GM21619 (cell line): ENCODE results near the gene ZCCHC8.
"Not testable (repeated sequence)": the region's sequence is repeated elsewhere in the genome, so short reads cannot be mapped to it uniquely, and the experiment has no call there.

Source experiments
- ATAC-seq: cut with Tn5 transposase; IDR thresholded peaks from one replicate; pipeline ENCODE4 v1.9.1; 2021; ENCODE audit not compliant: unreplicated experiment

Gene ZCCHC8

DNA sequence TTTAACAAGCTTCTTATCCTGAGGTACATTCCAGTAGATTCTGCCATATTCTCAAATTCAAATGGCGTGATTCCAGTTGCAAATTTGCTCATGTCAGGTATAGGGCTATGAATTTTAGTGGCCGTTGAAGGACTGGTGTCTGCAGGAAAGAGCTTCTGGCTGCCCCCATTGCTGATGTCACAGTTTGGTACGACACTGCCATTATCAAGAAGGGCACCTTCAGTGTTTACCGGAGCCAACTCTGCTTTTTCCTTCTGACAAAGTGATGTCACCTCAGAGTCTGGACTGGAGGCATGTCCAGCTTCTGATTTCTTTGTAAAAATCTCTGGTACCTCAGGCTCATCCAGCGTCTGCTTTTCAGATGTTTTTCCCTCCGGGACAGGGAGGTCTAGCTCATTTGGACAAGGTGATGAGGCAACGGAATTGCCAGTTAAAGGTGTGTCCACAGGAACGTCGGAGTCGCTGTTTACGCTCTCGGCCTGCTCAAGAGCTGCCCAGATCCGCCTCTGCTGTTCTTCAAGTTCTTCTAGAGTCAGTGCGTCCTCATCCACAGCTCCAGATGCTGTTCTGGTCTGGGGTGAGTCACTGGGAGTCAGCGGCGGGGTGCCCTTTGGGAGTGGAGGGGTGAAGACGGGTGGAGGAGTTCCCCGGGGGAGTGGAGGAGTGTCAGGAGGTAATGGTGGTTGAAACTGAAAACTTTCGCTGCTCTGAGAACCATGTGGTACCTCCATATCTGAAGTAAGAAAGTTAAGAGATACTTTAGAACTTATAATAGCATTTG is 27.0 kb downstream of the ZCCHC8 start:
- ATAC-seq, result peak; percentile 60

DNA sequence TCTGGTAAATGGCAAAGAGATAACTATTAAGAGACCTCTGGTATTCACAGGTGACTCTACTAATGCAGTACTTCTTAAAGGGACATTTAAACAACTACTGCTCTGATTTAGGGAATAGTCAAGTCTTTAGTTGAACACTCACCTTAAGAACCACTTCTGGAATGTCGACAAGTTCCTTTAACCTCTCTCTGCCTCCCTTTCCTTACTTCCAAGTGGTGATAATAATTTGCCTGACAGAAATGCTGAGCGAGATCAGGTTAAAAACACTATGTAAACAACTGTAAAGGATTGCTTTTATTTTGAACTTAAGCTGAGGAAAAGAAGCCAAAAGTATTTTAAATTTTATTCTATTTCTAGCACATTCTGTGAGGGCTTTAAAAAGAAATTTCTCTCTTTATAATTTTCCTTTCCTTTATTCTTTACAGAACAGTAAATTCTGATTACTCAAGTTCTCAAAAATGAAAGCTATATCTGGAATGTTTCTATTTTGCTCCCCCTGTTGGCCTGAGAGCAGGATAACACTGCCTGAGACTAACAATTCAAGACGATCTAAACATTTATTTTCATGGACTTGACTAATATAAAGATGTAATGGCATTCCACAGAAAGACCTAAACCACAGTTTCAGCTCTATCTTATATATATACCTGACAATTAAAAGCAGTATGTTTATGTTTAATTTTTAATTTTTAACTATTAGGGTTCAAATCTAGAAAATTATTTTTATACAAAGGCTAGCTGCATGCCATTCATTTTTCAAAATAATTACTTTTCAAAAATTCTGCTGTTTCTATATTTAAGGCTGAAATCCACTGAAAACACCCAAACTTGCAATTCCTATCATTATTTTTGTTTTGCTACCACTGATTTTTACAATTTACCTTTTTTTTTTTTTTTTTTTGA is 29.2 kb downstream of the ZCCHC8 start:
- no peak for ATAC-seq

DNA sequence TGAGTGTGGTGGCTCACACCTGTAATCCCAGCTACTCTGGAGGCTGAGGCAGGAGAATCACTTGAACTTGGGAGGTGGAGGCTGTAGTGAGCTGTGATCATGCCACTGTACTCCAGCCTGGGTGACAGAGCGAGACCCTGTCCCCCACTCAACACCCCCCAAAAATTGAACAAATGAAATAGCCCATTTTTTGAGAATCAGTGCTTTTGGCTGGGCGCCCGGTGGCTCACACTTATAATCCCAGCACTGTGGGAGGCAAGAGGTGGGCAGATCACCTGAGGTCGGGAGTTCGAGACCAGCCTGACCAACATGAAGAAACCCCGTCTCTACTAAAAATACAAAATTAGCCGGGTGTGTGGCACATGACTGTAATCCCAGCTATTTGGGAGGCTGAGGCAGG is 30.2 kb downstream of the ZCCHC8 start:
- not testable (repeated sequence) for ATAC-seq

DNA sequence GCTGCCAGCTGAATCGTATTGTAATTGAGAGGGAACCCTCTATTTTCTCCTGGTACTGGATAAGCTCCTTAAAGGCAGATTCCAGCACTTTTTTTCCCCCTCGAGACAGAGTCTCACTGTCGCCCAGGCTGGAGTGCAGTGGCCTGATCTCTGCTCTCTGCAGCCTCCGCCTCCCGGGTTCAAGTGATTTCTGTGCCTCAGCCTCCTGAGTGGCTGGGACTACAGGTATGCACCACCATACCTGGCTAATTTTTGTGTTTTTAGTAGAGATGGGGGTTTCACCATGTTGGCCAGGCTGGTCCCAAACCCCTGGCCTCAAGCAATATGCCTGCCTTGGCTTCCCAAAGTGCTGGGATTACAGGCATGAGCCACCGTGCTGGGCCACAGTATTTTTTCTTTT is 30.9 kb downstream of the ZCCHC8 start:
- ATAC-seq, result not testable (repeated sequence)

DNA sequence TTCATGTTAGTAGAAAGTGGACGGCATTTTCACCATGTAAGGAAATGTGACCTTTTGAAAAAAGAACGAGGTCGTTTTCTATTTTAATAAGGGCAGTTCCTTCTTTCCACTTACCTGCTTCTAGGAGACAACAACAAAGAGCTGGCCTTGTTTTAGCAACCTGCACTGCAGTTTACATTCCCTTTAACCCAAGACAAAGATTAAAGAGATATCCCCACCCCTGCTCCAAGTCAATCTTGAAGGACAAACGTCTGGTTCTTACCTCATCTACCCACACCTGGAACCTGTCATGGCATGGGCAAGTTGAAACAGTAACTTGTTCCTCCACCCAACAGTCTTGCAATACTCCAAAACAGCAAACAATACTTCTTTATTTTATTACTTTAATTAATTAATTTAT is 32.7 kb downstream of the ZCCHC8 start:
- ATAC-seq, result no peak

DNA sequence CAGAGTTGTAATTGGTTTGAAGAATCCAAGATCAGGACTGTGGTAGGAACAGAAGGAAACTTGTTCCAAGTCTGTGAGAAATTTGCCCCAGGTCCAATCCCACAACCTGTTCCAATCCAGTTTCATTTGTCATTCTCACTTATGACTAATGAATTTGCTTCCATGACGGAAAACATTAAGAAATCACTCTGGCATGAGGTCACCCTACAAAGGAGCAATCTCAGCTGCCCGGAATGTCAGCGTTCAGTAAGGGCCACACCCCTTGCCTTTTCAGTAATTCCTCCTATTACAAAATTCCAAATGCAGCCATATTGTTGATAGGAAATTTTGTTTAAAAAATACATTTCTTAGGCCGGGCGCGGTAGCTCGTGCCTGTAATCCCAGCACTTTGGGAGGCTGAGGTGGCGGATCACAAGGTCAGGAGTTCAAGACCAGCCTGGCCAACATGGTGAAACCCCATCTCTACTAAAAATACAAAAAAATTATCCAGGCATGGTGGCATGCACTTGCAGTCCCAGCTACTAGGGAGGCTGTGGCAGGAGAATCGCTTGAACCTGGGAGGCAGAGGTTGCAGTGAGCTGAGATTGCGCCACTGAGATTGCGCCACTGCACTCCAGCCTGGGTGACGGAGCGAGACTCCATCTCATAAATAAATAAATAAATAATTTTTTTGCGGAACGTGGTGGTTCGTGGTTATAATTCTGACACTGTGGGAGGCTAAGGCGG is 36.3 kb downstream of the ZCCHC8 start:
- ATAC-seq, result not testable (repeated sequence)

DNA sequence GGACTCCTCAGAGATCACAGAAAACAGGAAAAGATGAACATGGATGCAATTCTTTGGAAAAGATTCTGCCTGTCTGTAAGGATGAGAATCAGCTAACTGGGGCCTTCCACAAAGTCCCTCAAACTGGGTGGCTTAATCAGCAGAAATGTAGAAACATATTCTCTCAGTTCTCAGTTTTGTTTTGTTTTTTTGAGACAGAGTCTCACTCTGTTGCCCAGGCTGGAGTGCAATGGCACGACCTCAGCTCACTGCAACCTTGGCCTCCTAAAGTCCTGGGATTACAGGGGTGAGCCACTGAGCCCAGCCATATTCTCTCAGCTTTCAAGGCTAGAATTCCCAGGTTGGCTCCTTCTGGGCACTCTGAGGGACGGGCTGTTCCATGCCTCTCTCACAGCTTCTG is 40.1 kb downstream of the ZCCHC8 start:
- no peak for ATAC-seq

DNA sequence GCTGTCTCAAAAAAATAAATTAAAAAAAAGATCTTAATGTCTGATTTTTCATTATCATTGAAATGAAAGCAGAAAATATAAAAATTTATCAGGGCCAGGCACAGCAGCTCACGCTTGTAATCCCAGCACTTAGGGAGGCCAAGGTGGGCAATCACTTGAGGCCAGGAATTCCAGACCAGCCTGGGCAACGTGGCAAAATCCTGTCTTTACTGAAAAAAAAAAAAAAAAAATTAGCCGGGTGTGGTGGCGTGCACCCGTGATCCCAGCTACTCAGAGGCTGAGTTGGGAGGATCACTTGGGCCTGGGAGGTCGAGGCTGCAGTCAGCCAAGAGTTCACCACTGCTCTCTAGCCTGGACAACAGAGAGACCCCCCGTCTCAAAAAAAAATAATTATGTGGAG is 40.7 kb downstream of the ZCCHC8 start:
- no peak for ATAC-seq

DNA sequence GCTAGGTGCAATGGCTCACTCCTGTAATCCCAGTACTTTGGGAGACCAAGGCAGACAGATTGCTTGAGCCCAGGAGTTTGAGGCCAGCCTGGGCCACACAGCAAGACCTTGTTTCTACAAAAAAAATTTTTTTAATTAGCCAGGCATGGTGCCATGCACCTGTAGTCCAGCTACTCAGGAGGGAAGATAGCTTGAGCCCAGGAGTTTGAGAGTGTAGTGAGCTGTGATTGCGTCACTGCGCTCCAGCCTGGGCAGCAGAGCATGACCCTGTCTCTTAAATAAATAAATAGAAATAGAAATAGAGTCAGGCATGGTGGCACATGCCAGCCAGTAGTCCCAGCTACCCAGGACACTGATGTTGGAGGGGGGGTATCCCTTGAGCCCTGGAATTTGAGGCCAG is 41.5 kb downstream of the ZCCHC8 start:
- no peak for ATAC-seq

DNA sequence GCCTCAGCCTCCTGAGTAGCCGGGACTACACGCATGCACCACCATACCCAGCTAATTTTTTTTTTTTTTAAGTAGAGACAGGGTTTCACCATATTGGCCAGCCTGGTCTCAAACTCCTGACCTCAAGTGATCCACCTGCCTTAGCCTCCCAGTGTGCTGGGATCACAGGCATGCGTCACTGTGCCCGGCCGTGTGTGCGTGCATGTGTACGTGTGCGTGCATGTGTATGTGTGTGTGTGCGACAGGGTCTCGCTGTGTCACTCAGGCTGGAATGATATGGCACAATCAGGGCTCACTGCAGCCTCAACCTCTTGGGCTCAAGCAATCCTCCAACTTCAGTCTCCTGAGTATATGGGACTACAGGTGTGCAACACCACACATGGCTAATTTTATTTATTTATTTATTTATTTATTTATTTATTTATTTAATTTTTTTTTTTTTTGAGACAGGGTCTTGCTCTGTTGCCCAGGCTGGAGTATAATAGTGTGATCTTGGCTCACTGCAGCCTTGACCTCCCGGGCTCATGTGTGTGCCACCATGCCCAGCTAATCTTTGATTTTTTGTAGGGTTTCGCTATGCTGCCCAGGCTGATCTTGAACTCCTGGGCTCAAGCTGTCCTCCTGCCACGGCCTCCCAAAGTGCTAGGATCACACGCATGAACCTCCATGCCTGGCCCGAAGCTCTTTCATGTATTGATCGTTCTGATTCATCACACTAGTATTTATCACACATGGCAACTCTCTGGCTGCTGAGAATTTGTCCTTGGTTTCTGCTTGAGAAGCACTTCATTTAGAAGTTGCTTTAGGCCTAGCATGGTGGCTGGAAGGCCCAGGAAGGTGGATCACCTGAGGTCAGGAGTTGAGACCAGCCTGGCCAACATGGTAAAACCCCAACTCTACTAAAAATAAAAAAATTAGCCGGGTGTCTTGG is 42.4 kb downstream of the ZCCHC8 start:
- no peak for ATAC-seq

DNA sequence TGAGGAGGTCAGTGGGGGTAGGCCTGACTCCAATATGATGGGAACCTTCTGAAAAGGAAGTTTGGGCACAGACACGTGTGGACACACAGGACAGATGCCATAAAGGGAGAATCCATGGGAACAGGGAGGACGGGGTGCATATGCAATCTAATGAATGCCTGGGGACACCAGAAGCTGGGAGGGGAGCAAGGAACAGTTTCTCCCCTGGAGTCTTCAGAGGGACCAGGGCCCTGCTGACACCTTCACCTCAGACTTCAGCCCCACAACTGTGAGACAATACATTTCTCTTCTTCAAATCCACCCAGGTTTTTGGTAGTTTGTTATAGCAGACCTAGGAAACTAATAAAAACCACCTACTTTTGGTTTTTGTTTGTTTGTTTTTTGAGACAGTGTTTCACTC is 43.1 kb downstream of the ZCCHC8 start:
- ATAC-seq, result no peak

DNA sequence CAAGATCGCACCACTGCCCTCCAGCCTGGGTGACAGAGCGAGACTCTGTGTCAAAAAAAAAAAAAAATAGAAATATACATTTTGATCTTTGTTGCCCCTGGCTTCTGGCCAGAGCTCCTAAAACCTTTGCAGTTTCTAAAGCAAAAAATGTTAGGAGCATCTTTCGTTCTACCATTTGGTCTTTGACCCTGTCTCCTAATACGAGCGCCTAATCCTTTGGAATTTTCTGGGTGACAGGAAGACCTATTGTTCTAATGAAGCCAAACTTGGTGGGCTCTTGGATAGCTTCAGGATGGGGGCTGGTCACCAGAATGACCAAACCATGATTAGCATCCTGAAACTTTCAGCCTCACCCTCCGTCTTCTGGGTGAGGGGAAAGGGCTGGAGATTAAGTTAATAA is 46.0 kb downstream of the ZCCHC8 start:
- ATAC-seq, result no peak

DNA sequence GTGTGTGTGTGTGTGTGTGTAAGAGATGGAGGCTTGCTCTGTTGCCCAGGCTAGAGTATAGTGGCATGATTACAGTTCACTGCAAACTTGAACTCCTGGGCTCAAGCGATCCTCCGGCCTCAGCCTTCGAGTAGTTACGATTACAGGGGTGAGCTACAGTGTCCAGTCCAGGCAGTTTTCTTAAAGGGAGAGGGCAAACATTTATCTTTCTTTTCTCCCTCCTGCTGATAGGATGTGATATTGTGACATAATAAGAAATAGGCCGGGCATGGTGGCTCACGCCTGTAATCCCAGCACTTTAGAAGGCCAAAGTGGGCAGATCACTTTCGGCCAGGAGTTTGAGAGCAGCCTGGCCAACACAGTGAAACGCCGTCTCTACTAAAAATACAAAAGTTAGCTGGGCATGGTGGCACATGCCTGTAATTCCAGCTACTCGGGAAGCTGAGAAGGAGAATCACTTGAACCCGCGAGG is 46.4 kb downstream of the ZCCHC8 start:
- ATAC-seq, result no peak

DNA sequence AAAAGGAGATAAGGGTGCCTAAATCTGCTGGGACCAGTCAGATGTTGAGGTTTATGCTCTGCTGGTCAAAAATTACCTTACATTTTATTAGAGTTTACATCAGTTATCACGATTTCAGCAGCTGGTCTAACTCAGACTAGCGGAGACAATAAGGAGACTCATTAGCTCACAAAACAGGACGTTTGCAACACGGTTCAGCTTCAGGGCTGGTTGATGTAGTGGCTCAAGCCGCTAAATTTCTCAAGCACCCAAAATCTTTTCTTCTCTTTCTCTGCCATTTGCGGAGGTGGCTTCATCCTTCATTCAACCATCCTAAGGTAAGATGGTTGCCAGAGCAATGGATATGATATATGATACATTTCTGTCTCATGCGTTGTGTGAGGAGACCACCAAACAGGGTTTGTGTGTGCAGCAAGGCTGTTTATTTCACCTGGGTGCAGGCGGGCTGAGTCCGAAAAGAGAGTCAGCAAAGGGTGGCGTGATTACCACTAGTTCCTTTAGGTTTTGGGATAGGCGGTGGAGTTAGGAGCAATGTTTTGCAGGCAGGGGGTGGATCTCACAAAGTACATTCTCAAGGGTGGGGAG is 47.9 kb downstream of the ZCCHC8 start:
- ATAC-seq, result no peak

DNA sequence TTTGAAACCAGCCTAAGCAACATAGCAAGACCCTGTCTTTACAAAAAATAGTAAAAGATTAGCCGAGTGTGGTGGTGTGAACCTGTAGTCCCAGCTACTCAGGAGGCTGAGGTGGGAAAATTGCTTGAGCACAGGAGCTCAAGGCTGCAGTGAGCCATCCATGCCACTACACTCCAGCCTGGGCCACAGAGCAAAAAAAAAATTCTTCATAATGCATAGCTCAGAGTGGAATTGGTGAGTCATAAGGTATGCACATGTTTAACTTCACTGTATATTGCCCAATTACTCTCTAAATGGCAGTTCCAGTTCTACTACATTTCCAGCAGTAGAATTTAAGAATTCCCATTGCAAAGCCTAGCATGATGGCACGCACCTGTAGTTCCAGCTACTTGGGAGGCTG is 51.4 kb downstream of the ZCCHC8 start:
- no peak for ATAC-seq

DNA sequence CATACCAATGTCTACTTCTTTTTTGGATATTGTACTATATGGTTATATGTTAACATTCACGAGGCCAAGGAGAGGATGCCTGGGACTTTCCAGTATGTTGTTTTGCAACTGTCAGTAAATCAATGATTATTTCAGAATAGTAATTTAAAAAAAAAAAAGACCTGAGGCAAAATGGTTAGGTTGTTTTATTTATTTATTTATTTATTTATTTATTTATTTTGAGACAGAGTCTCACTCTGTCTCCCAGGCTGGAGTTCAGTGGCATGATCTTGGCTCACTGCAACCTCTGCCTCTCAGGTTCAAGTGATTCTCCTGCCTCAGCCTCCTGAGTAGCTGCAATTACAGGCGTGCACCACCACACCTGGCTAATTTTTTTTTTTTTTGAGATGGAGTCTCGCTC is 52.9 kb downstream of the ZCCHC8 start:
- not testable (repeated sequence) for ATAC-seq

DNA sequence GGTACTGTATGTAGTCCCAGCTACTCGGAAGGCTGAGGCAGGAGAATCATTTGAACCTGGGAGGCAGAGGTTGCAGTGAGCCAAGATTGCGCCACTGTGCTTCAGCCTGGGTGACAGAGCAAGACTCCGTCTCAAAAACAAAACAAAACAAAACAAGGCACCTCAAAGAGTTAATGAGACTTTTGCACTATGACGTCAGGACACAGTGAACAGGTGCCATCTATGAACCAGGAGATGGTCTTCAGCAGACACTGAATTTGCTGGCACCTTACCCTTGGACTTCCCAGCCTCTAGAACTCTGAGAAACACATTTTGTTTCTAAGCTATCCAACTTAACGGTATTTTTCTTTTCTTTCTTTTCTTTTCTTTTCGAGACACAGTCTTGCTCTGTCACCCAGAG is 54.3 kb downstream of the ZCCHC8 start:
- ATAC-seq, result not testable (repeated sequence)

DNA sequence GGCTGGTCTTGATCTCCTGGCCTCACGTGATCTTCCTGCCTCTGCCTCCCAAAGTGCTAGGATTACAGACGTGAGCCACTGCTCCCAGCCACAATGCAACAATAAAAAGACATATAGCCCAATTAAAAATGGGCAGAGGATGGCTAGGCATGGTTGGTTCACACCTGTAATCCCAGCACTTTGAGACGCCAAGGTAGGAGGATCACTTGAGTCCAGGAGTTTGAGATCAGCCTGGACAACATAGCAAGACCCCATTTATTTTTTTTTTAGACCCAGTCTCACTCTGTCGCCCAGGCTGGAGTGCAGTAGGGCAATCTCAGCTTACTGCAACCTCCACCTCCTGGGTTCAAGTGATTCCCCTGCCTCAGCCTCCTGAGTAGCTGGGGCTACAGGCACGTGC is 56.7 kb downstream of the ZCCHC8 start:
- not testable (repeated sequence) for ATAC-seq

DNA sequence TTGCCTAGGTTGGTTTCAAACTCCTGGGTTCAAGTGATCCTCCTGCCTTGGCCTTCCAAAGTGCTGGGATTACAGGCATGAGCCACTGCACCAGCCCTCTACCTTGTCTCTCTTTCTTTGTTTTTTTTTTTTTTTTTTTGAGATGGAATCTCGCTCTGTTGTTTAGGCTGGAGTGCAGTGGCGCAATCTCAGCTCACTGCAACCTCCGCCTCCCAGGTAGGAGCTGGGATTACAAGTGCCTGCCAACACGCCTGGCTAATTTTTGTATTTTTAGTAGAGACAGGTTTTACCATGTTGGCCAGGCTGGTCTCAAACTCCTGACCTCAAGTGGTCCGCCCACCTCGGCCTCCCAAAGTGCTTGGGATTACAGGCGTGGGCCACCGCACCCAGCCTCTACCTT is 61.9 kb downstream of the ZCCHC8 start:
- ATAC-seq, result not testable (repeated sequence)

DNA sequence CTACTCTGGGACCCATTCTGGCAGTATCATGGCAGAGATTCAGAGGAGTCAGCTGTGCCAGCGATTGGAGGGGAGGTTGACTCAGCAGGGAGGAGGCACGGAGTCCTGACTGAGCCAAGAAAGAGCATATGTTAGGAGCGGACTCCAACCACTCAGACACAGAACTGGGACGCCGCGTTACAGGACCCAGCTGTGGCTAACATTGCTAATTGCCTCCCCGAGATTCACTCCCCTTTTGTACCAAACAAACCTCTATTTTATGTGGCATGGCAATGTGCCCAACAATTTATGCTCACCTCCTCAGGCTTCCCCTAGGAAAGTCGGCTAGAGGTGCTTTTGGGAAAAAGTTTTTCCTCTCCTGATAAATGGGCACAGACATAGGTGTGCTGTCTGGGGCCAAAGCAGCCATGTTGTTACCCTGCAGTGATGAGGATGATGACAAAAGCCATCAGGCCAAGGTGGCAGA is 63.0 kb downstream of the ZCCHC8 start:
- ATAC-seq, result no peak
